B cell (primary cell): ENCODE measurements around the gene CITED4. TPM values are rescaled to one million over a fixed set of nuclear protein-coding genes. Genes with fewer than 3 reads are reported as not detected.

ENCODE experiments used
- ATAC-seq: fragments of 200-7000 bp; cut with Tn5 transposase; one replicate; pipeline ENCODE4 v1.10.0; 2021; ENCODE audit warnings: low read depth, mild to moderate bottlenecking, moderate number of reproducible peaks, moderate library complexity
- CTCF ChIA-PET: fragments of 350-600 bp; sonication (Branson Sonifier 250); formaldehyde crosslinking; loops from one replicate; lab custom pipeline; 2021; ENCODE audit warnings: antibody characterized with exemption, inconsistent platforms; lab: Charles Lee
- POLR2A ChIA-PET: fragments of 350-600 bp; sonication (Branson Sonifier 250); formaldehyde crosslinking; loops from one replicate; lab custom pipeline; 2021; ENCODE audit warnings: antibody characterized with exemption; lab: Charles Lee
- DNase-seq: peaks from one replicate; pipeline ENCODE4 v3.0.0; 2013
- H2AFZ ChIP-seq: 2 replicates; pipeline ENCODE4 v1.6.1; 2012; ENCODE audit warnings: mild to moderate bottlenecking, low read depth, low read length; ENCODE audit not compliant: insufficient read depth, poor library complexity, severe bottlenecking
- H3K27ac ChIP-seq, 2 donors: 1 replicate in 1 of 2; 2 replicates in 1 of 2; pipeline ENCODE4 v1.5.1; 2012 to 2013; ENCODE audit warnings: low read length in 2 of 2, mild to moderate bottlenecking in 2 of 2, moderate library complexity in 1 of 2
- H3K27me3 ChIP-seq, 4 experiments: fragments of 200-600 bp in 1 of 4; sonication (generic) in 1 of 4; replicated peaks in 1 of 4; 1 replicate in 2 of 4; 2 replicates in 2 of 4; pipeline versions ENCODE4 v1.6.1 to v1.7.0; 2013 to 2016; ENCODE audit warnings: low read length in 3 of 4, mild to moderate bottlenecking in 2 of 4, mixed read lengths in 1 of 4, moderate library complexity in 1 of 4; ENCODE audit not compliant: insufficient read depth in 4 of 4, control insufficient read depth in 3 of 4; ENCODE audit errors: control extremely low read depth in 1 of 4
- H3K36me3 ChIP-seq, 2 experiments: replicated peaks in 1 of 2; 1 replicate in 1 of 2; 2 replicates in 1 of 2; pipeline versions ENCODE4 v1.6.1 to v1.7.1; 2013; ENCODE audit warnings: low read length in 1 of 2; ENCODE audit not compliant: insufficient read depth in 2 of 2, control insufficient read depth in 1 of 2; ENCODE audit errors: control extremely low read depth in 1 of 2, extremely low read depth in 1 of 2
- H3K4me1 ChIP-seq, 2 donors: fragments of 200-600 bp in 1 of 2; sonication (generic) in 1 of 2; 1 replicate in 1 of 2; 2 replicates in 1 of 2; pipeline versions ENCODE4 v1.5.1 to v1.6.1; 2013 to 2017; ENCODE audit warnings: low read length in 2 of 2; ENCODE audit not compliant: control insufficient read depth in 2 of 2, insufficient read depth in 2 of 2
- H3K4me2 ChIP-seq: replicated peaks from 2 replicates; pipeline ENCODE3; 2012; ENCODE audit warnings: mild to moderate bottlenecking, low read depth, low read length; ENCODE audit not compliant: poor library complexity, severe bottlenecking
- H3K4me3 ChIP-seq, 5 experiments: fragments of 200-600 bp in 1 of 5; sonication (generic) in 1 of 5; 1 replicate in 3 of 5; 2 replicates in 2 of 5; pipeline versions ENCODE4 v1.5.1 to v1.7.0; 2011 to 2016; ENCODE audit warnings: low read length in 4 of 5, mild to moderate bottlenecking in 4 of 5, low read depth in 2 of 5, control low read depth in 1 of 5, moderate library complexity in 1 of 5; ENCODE audit not compliant: insufficient read depth in 1 of 5; ENCODE audit errors: control extremely low read depth in 1 of 5, extremely low read depth in 1 of 5
- H3K79me2 ChIP-seq: fragments of 200-600 bp; sonication (generic); one replicate; pipeline ENCODE4 v1.6.0; 2016; ENCODE audit warnings: low read length; ENCODE audit not compliant: control insufficient read depth, insufficient read depth
- H3K9ac ChIP-seq: fragments of 200-600 bp; sonication (generic); 2 replicates; pipeline ENCODE4 v1.6.1; 2017; ENCODE audit warnings: mild to moderate bottlenecking, low read length, moderate library complexity
- H3K9me3 ChIP-seq, 3 donors: one replicate each; pipeline versions ENCODE4 v1.6.1 to v1.7.1; 2013; ENCODE audit warnings: low read length in 2 of 3; ENCODE audit not compliant: control insufficient read depth in 2 of 3, insufficient read depth in 1 of 3; ENCODE audit errors: control extremely low read depth in 1 of 3
- H4K20me1 ChIP-seq: 2 replicates; pipeline ENCODE4 v1.6.0; 2012; ENCODE audit warnings: mild to moderate bottlenecking, low read length; ENCODE audit not compliant: insufficient read depth, control insufficient read depth, poor library complexity, severe bottlenecking
- H3K27ac Mint-ChIP-seq: one replicate; pipeline ENCODE4 v1.8.0; 2021; ENCODE audit warnings: mixed read lengths
- H3K27me3 Mint-ChIP-seq: one replicate; pipeline ENCODE4 v1.8.0; 2021; ENCODE audit warnings: mixed read lengths
- H3K4me1 Mint-ChIP-seq: one replicate; pipeline ENCODE4 v1.8.0; 2021; ENCODE audit warnings: mixed read lengths
- H3K4me3 Mint-ChIP-seq: one replicate; pipeline ENCODE4 v1.8.0; 2021; ENCODE audit warnings: mixed read lengths
- H3K9me3 Mint-ChIP-seq: one replicate; pipeline ENCODE4 v1.8.0; 2022; ENCODE audit warnings: mixed read lengths; ENCODE audit not compliant: insufficient read depth
- CTCF ChIP-seq: fragments of 200-600 bp; IDR thresholded peaks from one replicate; pipeline ENCODE4 v1.8.0; 2022; ENCODE audit warnings: antibody characterized with exemption, mild to moderate bottlenecking
- EZH2 ChIP-seq: IDR thresholded peaks from 2 replicates; pipeline ENCODE4 v1.6.1; 2012; ENCODE audit warnings: borderline replicate concordance, low read depth, mild to moderate bottlenecking, moderate library complexity, low read length; ENCODE audit not compliant: insufficient read depth, poor library complexity, severe bottlenecking
- WGBS: methylation state at CpG from one replicate; pipeline ENCODE4 v1.1.5; 2013; ENCODE audit warnings: missing lambda C conversion rate; ENCODE audit not compliant: insufficient coverage; 5-methylcytosine and 5-hydroxymethylcytosine counted together
- intact Hi-C: fragments of 100-400 bp; cut with micrococcal nuclease; formaldehyde crosslinking; loops from one replicate; pipeline ENCODE4 v1.10.0; 2022
- polyA plus RNA-seq: library from polyadenylated mRNA; depleted of rRNA; stranded (reverse); fragments of >200 nt; gene quantifications from 2 replicates; pipeline ENCODE4 v1.2.3, GENCODE V29; 2012
- total RNA-seq, 2 donors: library from RNA; stranded (reverse); fragments of 120-200 nt in 1 of 2; gene quantifications; 1 replicate in 1 of 2; 2 replicates in 1 of 2; pipeline versions ENCODE4 v1.2.3 to v1.2.4, GENCODE V29; 2013 to 2022

CITED4 gene
- total and polyA plus RNA-seq, 2 donors (not counting 1 experiment from before 2014, with no cell fraction given): 3.2 to 5.6 TPM

- no peak overlapping the region for H3K27ac ChIP-seq
- intact Hi-C loops: no loop called here
- POLR2A ChIA-PET: no interaction called here
- ATAC-seq (no peak), DNase-seq (no peak)
- CTCF ChIA-PET: interaction anchor here (1.9 kb wide), 1 partner anchor 45 kb away, joined by 5 read pairs; no protein-coding TSS in a partner anchor
- H2AFZ ChIP-seq: no peak overlapping the region
- no peaks in the 10 kb centered on the region for H3K79me2 ChIP-seq
- peaks cover 0 to 6% (median 0%) of the 10 kb centered on the region in 4 experiments for H3K27me3 ChIP-seq
- no peaks in the 10 kb centered on the region for H3K36me3 ChIP-seq
- H3K4me1 Mint-ChIP-seq: peaks cover 21% of the 10 kb centered on the region
- H3K4me1 ChIP-seq: peaks cover 9 to 22% of the 10 kb centered on the region in 2 donors
- no peak overlapping the region for H3K4me2 ChIP-seq
- 66% methylated on average over 4 of the region's 6 CpGs for WGBS
- H3K9ac ChIP-seq: no peak overlapping the region
- H3K27me3 Mint-ChIP-seq: no peaks in the 10 kb centered on the region
- no peak overlapping the region for H3K4me3 ChIP-seq
- H4K20me1 ChIP-seq: no peaks in the 10 kb centered on the region
- H3K27ac Mint-ChIP-seq: peak overlapping the region; percentile 20
- TF ChIP-seq CTCF (no peak), EZH2 (no peak)
- peaks cover 0 to 2% (median 0%) of the 10 kb centered on the region in 3 donors for H3K9me3 ChIP-seq
- H3K9me3 Mint-ChIP-seq: no peaks in the 10 kb centered on the region
- H3K4me3 Mint-ChIP-seq: no peak overlapping the region
These were observed 41.1 kb downstream of the CITED4 start for GRCh38 chr1:40820911-40821693.

DNA sequence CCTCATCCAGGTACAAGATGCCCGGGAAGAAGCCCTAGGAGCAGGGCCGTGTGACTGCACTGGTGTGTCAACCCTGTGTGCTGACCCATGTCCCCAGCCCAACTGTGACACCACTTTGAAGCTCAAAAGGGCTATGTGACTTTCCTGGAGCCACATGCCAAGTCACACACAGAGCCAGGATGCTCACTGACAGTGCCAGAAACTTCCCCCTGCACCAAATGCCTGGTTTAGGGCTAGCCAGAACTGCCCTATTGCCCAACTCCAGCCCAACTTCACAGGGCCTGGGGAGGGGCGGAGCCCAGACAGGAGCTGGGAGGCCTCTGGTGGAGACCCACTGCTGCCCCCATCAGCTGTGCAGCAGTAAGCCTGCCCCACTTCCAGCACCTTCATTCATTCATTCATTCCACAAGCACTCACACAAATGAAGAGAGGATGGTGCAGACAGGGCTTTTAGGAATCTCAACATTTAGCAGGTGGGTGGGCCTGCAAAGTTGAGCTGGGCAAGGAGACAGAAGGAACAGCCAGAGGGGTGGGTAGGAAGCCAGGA lies 41.8 kb downstream of the CITED4 start:
- POLR2A ChIA-PET: no interaction called here
- Mint-ChIP-seq H3K4me3 (no peak overlapping the region), H3K27ac (no peak overlapping the region), H3K4me1 (peaks cover 15% of the 10 kb centered on the region), H3K27me3 (no peaks in the 10 kb centered on the region), H3K9me3 (no peaks in the 10 kb centered on the region)
- no peak overlapping the region for H3K4me2 ChIP-seq
- H3K27ac ChIP-seq: no peak overlapping the region
- H3K4me3 ChIP-seq: no peak overlapping the region
- peaks cover 4 to 14% of the 10 kb centered on the region in 2 donors for H3K4me1 ChIP-seq
- H3K36me3 ChIP-seq: no peaks in the 10 kb centered on the region
- 95% methylated on average over 2 of the region's 3 CpGs for WGBS
- TF ChIP-seq CTCF (no peak), EZH2 (no peak)
- H3K9me3 ChIP-seq: peaks cover 0 to 2% (median 0%) of the 10 kb centered on the region in 3 donors
- H2AFZ ChIP-seq: no peak overlapping the region
- no peak overlapping the region for H3K9ac ChIP-seq
- DNase-seq (no peak), ATAC-seq (no peak)
- H3K79me2 ChIP-seq: no peaks in the 10 kb centered on the region
- no peaks in the 10 kb centered on the region for H4K20me1 ChIP-seq
- peaks cover 0 to 6% (median 0%) of the 10 kb centered on the region in 4 experiments for H3K27me3 ChIP-seq
- intact Hi-C loops: no loop called here
- CTCF ChIA-PET: interaction anchor here (1.9 kb wide), 1 partner anchor 45 kb away, joined by 5 read pairs; no protein-coding TSS in a partner anchor
